GM11168 (cell line): ENCODE data around the gene NID1.

Experiments used
- in situ Hi-C: fragments of 300-500 bp; cut with MboI; formaldehyde crosslinking; loops from one replicate; pipeline ENCODE4 v1.12.0; 2022; ENCODE audit warnings: low sequenced_read_pairs; ENCODE audit not compliant: unreplicated experiment

Gene NID1

GRCh38 chr1:236064674-236065508, at the start of gene NID1:
Gene NID1 (minus strand): TSS chr1:236065090. CDS start chr1:236065079, 11 bp downstream.
- in situ Hi-C loops, result no loop called here

- in situ Hi-C loops, result loop anchor here (25.0 kb wide), 2 partner anchors 173 to 748 kb away; partner anchors contain the start of gene ERO1B
Measured at GRCh38 chr1:236114076-236114747, 49.3 kb upstream of the NID1 start.

- in situ Hi-C loops, result loop anchor here (25.0 kb wide), 2 partner anchors 174 to 749 kb away; partner anchors contain the start of gene ERO1B
Measured at GRCh38 chr1:236113324-236114032, 48.6 kb upstream of the NID1 start.

GRCh38 chr1:236112332-236112627, 47.4 kb upstream of the NID1 start:
- in situ Hi-C loops, result loop anchor here (25.0 kb wide), 2 partner anchors 175 to 750 kb away; partner anchors contain the start of gene ERO1B

GRCh38 chr1:236111527-236112331, 46.8 kb upstream of the NID1 start:
- in situ Hi-C loops, result loop anchor here (25.0 kb wide), 2 partner anchors 176 to 751 kb away; partner anchors contain the start of gene ERO1B

- in situ Hi-C loops, result loop anchor here (25.0 kb wide), 2 partner anchors 177 to 752 kb away; partner anchors contain the start of gene ERO1B
Measured at GRCh38 chr1:236110137-236110536, 45.2 kb upstream of the NID1 start.

- in situ Hi-C loops, result loop anchor here (25.0 kb wide), 2 partner anchors 179 to 754 kb away; partner anchors contain the start of gene ERO1B
Measured at GRCh38 chr1:236108027-236108648, 43.2 kb upstream of the NID1 start.

- in situ Hi-C loops, result loop anchor here (25.0 kb wide), 2 partner anchors 180 to 755 kb away; partner anchors contain the start of gene ERO1B
Measured at GRCh38 chr1:236107121-236107907, 42.4 kb upstream of the NID1 start.

GRCh38 chr1:236103646-236104218, 38.8 kb upstream of the NID1 start:
- in situ Hi-C loops, result loop anchor here (25.0 kb wide), 2 partner anchors 184 to 759 kb away; partner anchors contain the start of gene ERO1B

- in situ Hi-C loops, result loop anchor here (25.0 kb wide), 2 partner anchors 184 to 759 kb away; partner anchors contain the start of gene ERO1B
Measured at GRCh38 chr1:236103059-236103458, 38.2 kb upstream of the NID1 start.

- in situ Hi-C loops, result loop anchor here (25.0 kb wide), 2 partner anchors 185 to 760 kb away; partner anchors contain the start of gene ERO1B
Measured at GRCh38 chr1:236102611-236103010, 37.7 kb upstream of the NID1 start.

GRCh38 chr1:236101233-236102200, 36.6 kb upstream of the NID1 start:
- in situ Hi-C loops, result loop anchor here (25.0 kb wide), 2 partner anchors 186 to 761 kb away; partner anchors contain the start of gene ERO1B

- in situ Hi-C loops, result loop anchor here (25.0 kb wide), 2 partner anchors 187 to 762 kb away; partner anchors contain the start of gene ERO1B
Measured at GRCh38 chr1:236100799-236101198, 35.9 kb upstream of the NID1 start.

GRCh38 chr1:236099355-236099974, 34.6 kb upstream of the NID1 start:
- in situ Hi-C loops, result no loop called here

GRCh38 chr1:236098267-236098666, 33.4 kb upstream of the NID1 start:
- in situ Hi-C loops, result no loop called here
